SKM-1 (cell line): ENCODE results near the gene MLH1.

Experiments
- DNase-seq: peaks from one replicate; lab custom pipeline; 2025; ENCODE audit not compliant: unreplicated experiment; lab: John Stamatoyannopoulos, UW

The MLH1 gene

DNA sequence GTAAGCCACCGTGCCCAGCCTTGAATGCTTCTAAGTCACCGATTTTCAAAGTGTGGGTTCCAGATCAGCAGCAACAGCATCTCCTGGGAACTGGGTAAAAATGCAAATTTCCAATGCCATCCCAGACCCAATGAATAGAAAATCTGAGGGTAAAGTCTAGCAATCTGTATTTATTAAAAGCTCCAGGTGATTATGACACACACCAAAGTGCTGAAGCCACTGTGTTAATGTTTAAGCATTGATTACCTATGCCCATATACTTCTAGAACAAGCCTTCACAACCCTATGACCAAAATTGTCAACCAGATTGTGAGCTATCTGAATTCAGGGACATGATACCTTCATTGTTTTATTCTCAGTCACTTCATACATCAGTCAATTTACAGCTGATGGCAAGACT is 94.6 kb downstream of the MLH1 start:
- no peak for DNase-seq

DNA sequence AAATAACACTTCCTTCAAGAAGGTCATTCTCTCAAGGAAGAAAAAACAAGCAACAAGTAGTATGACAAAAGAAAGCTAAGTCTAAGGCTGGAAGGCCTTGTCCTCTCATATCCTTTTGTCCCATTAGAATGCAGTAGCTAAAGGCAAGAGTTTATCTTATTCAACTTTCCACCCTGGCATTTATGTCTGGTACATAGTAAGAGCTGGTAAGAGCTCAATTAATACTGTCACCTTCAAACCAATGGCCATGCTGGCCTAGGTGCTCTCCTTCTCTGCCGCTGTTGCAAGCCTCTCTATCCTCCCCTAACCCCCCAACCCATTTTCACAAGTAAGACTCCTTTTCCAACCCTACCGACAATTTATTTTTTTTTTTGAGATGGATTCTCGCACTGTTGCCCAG is 99.2 kb downstream of the MLH1 start:
- no peak for DNase-seq

DNA sequence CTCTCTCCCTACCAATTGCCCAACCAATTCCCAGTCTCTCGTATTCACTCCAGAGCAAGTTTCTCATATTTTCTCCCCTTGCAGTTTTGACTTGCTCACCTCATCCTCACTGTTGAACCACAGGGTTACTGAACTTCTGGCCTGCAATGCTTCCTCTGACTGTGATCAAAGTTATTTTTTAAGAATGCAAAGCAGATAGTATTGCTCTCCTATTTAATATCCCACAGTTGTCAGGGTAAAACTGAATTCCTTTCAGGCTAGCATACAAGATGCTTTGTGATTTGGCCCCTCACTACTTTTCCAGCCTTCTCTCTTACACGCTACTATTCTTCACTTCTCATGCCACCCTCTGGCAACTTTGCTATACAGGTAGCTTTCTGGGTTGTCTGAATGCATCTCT is 100.2 kb downstream of the MLH1 start:
- DNase-seq, result no peak

DNA sequence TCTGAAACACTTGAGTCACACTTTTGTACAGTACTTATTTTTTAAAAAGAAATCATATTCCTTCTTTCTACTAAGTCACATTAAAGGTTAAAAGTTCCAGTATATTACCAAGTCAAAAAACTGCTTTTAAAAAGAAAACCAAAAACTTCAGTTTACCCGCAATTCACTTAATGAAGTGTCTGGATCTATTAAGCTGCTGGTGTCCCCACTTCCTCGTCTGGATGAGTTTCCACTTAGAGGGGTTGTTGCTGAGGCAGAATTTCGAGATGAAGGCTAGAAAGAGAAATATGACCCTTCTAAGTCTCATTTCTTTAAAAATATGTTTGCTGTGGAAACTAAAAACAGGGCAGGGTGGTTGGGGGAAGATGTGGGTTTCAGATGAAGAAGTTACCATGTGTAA is 101.3 kb downstream of the MLH1 start:
- no peak for DNase-seq

DNA sequence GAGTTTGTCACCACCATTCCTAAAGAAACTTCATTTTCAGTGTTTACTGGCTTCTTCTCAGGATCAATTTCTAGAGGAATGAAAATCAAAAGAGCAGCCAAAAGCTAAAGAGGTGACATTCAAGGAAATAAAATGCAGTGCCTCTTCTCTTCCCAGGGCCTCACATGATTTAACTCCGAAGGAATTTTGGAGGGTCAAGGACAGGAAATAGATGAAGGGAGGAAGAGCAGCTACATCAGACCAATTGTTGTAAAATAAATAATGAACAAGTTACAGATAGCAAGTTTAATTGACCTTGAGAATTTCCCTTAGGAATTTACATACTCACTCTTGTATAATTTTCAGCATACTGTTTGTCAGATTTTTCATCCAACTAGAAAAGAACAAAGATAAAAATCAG is 103.0 kb downstream of the MLH1 start:
- no peak for DNase-seq

DNA sequence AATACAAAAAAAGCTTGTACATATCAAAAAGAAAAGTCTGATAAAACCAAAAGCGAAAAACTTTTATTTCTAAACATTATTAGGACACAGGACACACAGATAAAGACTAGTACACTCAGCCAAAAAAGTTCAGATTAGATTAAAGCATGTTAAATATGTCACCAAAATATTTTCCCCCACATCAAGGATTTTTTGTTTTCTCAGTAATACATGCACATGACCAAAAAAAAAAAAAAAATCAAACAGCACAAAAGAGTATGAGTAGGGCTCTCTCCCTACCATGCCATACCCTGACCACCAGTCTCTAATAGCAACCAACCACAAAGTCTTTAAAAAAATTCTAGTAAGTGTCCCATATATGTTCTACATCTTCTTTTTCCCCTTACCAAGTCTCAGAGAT is 103.7 kb downstream of the MLH1 start:
- no peak for DNase-seq

DNA sequence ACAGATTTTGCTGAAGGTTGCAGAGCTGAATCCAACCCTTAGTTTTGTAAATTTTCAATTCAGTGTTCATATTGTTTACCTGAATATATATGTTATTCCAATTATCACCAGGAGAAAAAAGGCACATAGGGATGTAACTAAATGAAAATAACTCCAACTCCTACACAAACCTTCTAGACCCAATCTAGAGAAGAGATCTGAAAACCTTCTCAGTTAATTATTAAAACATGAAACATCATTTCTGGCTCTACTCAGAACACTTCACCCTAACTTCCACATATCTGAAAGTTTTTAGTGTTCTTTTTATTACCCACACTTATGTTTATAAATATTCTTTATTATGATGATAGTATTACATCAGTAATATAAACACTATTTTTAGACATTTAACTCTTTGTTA is 104.5 kb downstream of the MLH1 start:
- DNase-seq, result no peak

DNA sequence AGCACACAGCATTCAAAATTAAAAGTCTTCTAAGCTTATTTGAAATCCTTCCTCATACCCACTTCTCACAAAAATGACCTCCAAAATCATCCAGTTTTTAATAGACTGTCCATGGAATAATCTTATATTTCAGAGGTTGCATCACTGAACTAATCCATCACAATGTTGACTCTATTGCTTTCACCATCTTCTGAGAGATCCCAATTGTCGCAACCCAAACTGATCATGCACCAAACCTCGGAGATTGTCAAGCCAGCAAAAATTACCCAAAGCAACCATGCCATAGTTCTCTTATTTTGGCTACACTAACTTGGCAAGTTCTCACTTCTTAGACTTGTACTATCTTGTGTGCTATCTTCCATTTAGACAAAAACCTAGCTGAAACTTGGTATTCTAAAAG is 105.6 kb downstream of the MLH1 start:
- no peak for DNase-seq

DNA sequence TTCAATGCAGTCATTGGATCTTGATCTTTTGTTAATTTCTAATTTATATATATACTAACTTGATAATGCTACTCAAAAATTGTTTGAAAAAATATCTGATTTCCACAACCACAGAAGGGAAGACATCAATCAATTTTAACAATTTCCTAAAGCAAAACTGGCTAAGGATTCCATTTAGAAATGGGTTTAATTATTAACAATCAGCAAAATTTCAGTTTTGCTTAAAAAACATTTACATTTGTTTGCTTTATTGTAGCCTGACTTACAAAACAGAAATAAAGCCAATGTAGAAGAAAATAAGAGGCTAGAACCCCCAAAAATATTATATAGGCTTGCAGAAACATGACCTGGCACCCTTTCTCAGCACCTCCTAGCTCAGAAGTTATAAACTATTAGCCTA is 106.2 kb downstream of the MLH1 start:
- no peak for DNase-seq

DNA sequence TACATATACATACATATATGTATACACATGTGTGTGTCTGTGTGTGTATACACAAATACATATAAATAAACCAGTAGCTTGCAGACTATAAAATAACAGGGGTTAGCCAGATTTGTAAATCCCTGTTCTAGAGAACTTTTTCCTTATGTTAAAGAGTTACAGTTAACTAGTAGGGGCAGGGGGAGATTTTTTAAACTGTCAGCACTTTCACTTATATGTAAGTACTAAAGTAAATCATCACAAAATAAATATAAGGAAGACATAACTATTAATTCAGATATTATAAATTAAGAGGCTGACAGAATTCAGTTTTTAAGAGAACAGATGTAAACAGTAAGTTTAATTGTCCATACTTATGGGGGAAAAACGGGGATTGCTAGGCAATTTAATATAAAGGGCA is 107.1 kb downstream of the MLH1 start:
- DNase-seq, result no peak
